KMS-11 (cell line): Measurements from ENCODE around the gene PRKG1.

Experiments
- H2AFZ ChIP-seq: fragments of 200-600 bp; sonication (generic); 2 replicates; pipeline ENCODE4 v1.6.1; 2016; ENCODE audit warnings: antibody characterized with exemption, mixed run types, low read depth
- H3K27ac ChIP-seq: fragments of 200-600 bp; sonication (generic); 2 replicates; pipeline ENCODE4 v1.6.1; 2016; ENCODE audit warnings: mild to moderate bottlenecking, mixed run types
- H3K27me3 ChIP-seq: fragments of 200-600 bp; sonication (generic); 2 replicates; pipeline ENCODE4 v1.6.1; 2017; ENCODE audit warnings: mild to moderate bottlenecking, low read depth, mixed run types, moderate library complexity; ENCODE audit not compliant: insufficient read depth
- H3K36me3 ChIP-seq: fragments of 200-600 bp; sonication (generic); 2 replicates; pipeline ENCODE4 v1.6.1; 2017; ENCODE audit warnings: mild to moderate bottlenecking, mixed run types; ENCODE audit not compliant: insufficient read depth
- H3K4me1 ChIP-seq: fragments of 200-600 bp; sonication (generic); 2 replicates; pipeline ENCODE4 v1.6.1; 2016; ENCODE audit warnings: mild to moderate bottlenecking, low read depth, mixed run types; ENCODE audit not compliant: poor library complexity, severe bottlenecking
- H3K4me2 ChIP-seq: fragments of 200-600 bp; sonication (generic); 2 replicates; pipeline ENCODE4 v1.7.0; 2016; ENCODE audit warnings: mild to moderate bottlenecking, mixed run types
- H3K4me3 ChIP-seq: fragments of 200-600 bp; sonication (generic); IDR thresholded peaks from 2 replicates; pipeline ENCODE4 v1.6.1; 2017; ENCODE audit warnings: low read depth, low read length, mixed read lengths; ENCODE audit not compliant: insufficient read depth
- H3K79me2 ChIP-seq: fragments of 200-600 bp; sonication (generic); 2 replicates; pipeline ENCODE4 v1.6.1; 2016; ENCODE audit warnings: low read depth, mixed run types; ENCODE audit not compliant: insufficient read depth
- H3K9ac ChIP-seq: fragments of 200-600 bp; sonication (generic); 2 replicates; pipeline ENCODE4 v1.6.1; 2016; ENCODE audit warnings: mild to moderate bottlenecking, mixed run types
- H4K20me1 ChIP-seq: fragments of 200-600 bp; sonication (generic); 2 replicates; pipeline ENCODE4 v1.6.1; 2016; ENCODE audit warnings: mild to moderate bottlenecking, mixed run types; ENCODE audit not compliant: insufficient read depth
- TF ChIP-seq, protein P1 (sequence below): fragments of 200-600 bp; sonication (generic); conservative IDR thresholded peaks from 2 replicates; pipeline ENCODE4 v1.6.1; 2017; ENCODE audit warnings: low read depth, mild to moderate bottlenecking, antibody characterized with exemption, low read length, moderate library complexity, mixed read lengths

Gene PRKG1

GRCh38 chr10:51250278-51250920 is 176.1 kb downstream of the PRKG1 start:
- H3K27me3 ChIP-seq: no peaks in the 10 kb centered on the region
- H3K4me2 ChIP-seq: no peak overlapping the region
- no peak overlapping the region for H3K4me3 ChIP-seq
- TF ChIP-seq, protein P1, sequence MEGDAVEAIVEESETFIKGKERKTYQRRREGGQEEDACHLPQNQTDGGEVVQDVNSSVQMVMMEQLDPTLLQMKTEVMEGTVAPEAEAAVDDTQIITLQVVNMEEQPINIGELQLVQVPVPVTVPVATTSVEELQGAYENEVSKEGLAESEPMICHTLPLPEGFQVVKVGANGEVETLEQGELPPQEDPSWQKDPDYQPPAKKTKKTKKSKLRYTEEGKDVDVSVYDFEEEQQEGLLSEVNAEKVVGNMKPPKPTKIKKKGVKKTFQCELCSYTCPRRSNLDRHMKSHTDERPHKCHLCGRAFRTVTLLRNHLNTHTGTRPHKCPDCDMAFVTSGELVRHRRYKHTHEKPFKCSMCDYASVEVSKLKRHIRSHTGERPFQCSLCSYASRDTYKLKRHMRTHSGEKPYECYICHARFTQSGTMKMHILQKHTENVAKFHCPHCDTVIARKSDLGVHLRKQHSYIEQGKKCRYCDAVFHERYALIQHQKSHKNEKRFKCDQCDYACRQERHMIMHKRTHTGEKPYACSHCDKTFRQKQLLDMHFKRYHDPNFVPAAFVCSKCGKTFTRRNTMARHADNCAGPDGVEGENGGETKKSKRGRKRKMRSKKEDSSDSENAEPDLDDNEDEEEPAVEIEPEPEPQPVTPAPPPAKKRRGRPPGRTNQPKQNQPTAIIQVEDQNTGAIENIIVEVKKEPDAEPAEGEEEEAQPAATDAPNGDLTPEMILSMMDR: no peak
- no peaks in the 10 kb centered on the region for H3K79me2 ChIP-seq
- no peaks in the 10 kb centered on the region for H4K20me1 ChIP-seq
- no peak overlapping the region for H3K27ac ChIP-seq
- no peak overlapping the region for H2AFZ ChIP-seq
- no peaks in the 10 kb centered on the region for H3K4me1 ChIP-seq
- H3K9ac ChIP-seq: no peak overlapping the region
- no peaks in the 10 kb centered on the region for H3K36me3 ChIP-seq

DNA sequence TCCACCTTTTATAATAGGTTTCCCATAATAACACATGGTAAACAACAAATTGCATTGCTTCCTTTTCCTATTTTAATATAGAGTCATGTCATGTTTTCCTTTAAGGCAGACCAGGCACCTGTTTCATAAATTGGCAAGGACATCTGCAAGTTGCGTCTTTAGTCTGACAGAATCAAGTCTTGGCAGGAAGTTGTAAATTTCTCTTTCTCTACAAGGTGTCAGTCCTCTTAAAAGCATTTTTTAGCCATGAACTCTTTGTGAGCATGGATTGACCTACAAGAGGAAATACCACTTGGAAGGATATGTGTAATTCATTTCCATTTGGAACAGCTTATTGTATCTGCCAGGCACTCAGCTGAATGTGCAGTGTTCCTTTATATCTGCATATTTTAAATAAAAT is 176.8 kb downstream of the PRKG1 start:
- H3K4me3 ChIP-seq: no peak overlapping the region
- no peaks in the 10 kb centered on the region for H4K20me1 ChIP-seq
- no peak overlapping the region for H2AFZ ChIP-seq
- H3K27me3 ChIP-seq: no peaks in the 10 kb centered on the region
- no peak overlapping the region for H3K4me2 ChIP-seq
- no peaks in the 10 kb centered on the region for H3K79me2 ChIP-seq
- H3K27ac ChIP-seq: no peak overlapping the region
- H3K4me1 ChIP-seq: no peaks in the 10 kb centered on the region
- no peak overlapping the region for H3K9ac ChIP-seq
- no peaks in the 10 kb centered on the region for H3K36me3 ChIP-seq
- TF ChIP-seq, protein P1: no peak

GRCh38 chr10:51255381-51255780 is 181.1 kb downstream of the PRKG1 start:
- Histone ChIP-seq H3K9ac (no peak overlapping the region), H3K27ac (no peak overlapping the region), H3K4me1 (no peaks in the 10 kb centered on the region), H3K36me3 (no peaks in the 10 kb centered on the region), H3K4me2 (no peak overlapping the region), H3K4me3 (no peak overlapping the region), H2AFZ (no peak overlapping the region), H3K79me2 (no peaks in the 10 kb centered on the region), H4K20me1 (no peaks in the 10 kb centered on the region), H3K27me3 (no peaks in the 10 kb centered on the region)
- TF ChIP-seq, protein P1: no peak

GRCh38 chr10:51257511-51258248 is 183.4 kb downstream of the PRKG1 start:
- H3K79me2 ChIP-seq: no peaks in the 10 kb centered on the region
- no peaks in the 10 kb centered on the region for H3K27me3 ChIP-seq
- no peak overlapping the region for H2AFZ ChIP-seq
- no peak overlapping the region for H3K27ac ChIP-seq
- H3K9ac ChIP-seq: no peak overlapping the region
- no peaks in the 10 kb centered on the region for H3K4me1 ChIP-seq
- H4K20me1 ChIP-seq: no peaks in the 10 kb centered on the region
- H3K4me2 ChIP-seq: no peak overlapping the region
- no peak overlapping the region for H3K4me3 ChIP-seq
- no peaks in the 10 kb centered on the region for H3K36me3 ChIP-seq
- TF ChIP-seq, protein P1: no peak
